Measurements from ENCODE around the gene TBC1D16.

GRCh38 chr17:80028030-80028429 lies 7.6 kb downstream of the TBC1D16 start:
- no peak for TF ChIP-seq CTCF (conservative IDR thresholded peaks at IDR 0.05 in 1 of 2, IDR thresholded peaks at IDR 0.05 in 1 of 2; ENCODE audit: low read depth in 1 of 2, low read length in 2 of 2)
- TF ChIP-seq EZH2 (IDR thresholded peaks at IDR 0.05; ENCODE audit: low read length, missing control alignments), result no peak
